Non-pigmented ciliary epithelial cell (primary cell): ENCODE measurements around the gene PRSS38.

Source experiments
- DNase-seq: peaks from one replicate; pipeline ENCODE4 v3.0.0-alpha.2; 2010; ENCODE audit warnings: low read depth

The PRSS38 gene

GRCh38 chr1:227815468-227816409 is at the start of gene PRSS38:
PRSS38 (plus strand) TSS chr1:227815675; CDS start chr1:227815717, 42 bp downstream.
- DNase-seq: no peak

GRCh38 chr1:227766015-227766634 is 49.4 kb upstream of the PRSS38 start:
- DNase-seq: no peak

- DNase-seq: no peak
Measured at GRCh38 chr1:227766653-227767277, 48.7 kb upstream of the PRSS38 start.

GRCh38 chr1:227767401-227768124 is 47.9 kb upstream of the PRSS38 start:
- no peak for DNase-seq

- DNase-seq: no peak
Measured at GRCh38 chr1:227768125-227768439, 47.4 kb upstream of the PRSS38 start.

GRCh38 chr1:227768640-227769039 is 46.8 kb upstream of the PRSS38 start:
- DNase-seq: no peak

- no peak for DNase-seq
Measured at GRCh38 chr1:227769047-227769935, 46.2 kb upstream of the PRSS38 start.

GRCh38 chr1:227769936-227770494 is 45.5 kb upstream of the PRSS38 start:
- DNase-seq: no peak

GRCh38 chr1:227770812-227771211 is 44.7 kb upstream of the PRSS38 start:
- no peak for DNase-seq

- no peak for DNase-seq
Measured at GRCh38 chr1:227771326-227771725, 44.1 kb upstream of the PRSS38 start.

- DNase-seq: no peak
Measured at GRCh38 chr1:227771771-227772170, 43.7 kb upstream of the PRSS38 start.

- DNase-seq: no peak
Measured at GRCh38 chr1:227773558-227773957, 41.9 kb upstream of the PRSS38 start.

GRCh38 chr1:227774051-227774731 is 41.3 kb upstream of the PRSS38 start:
- no peak for DNase-seq

- no peak for DNase-seq
Measured at GRCh38 chr1:227774821-227775661, 40.4 kb upstream of the PRSS38 start.

- DNase-seq: no peak
Measured at GRCh38 chr1:227775841-227776240, 39.6 kb upstream of the PRSS38 start.

- no peak for DNase-seq
Measured at GRCh38 chr1:227776331-227776771, 39.1 kb upstream of the PRSS38 start.

GRCh38 chr1:227777156-227777555 is 38.3 kb upstream of the PRSS38 start:
- DNase-seq: no peak

GRCh38 chr1:227777646-227778045 is 37.8 kb upstream of the PRSS38 start:
- no peak for DNase-seq

GRCh38 chr1:227778401-227778947 is 37.0 kb upstream of the PRSS38 start:
- no peak for DNase-seq
